NCI-H2227 treated with DMSO at 0.1 percent for 48 hours (cell line): Measurements from ENCODE around the gene LRRC49.
A peak's percentile ranks its signal among the peaks of the same experiment; 100 is the strongest.
"Not testable (repeated sequence)": the region's sequence is repeated elsewhere in the genome, so short reads cannot be mapped to it uniquely, and the experiment has no call there.

Experiments used
- DNase-seq: peaks from one replicate; lab custom pipeline; 2025; lab: John Stamatoyannopoulos, UW

The LRRC49 gene

DNA sequence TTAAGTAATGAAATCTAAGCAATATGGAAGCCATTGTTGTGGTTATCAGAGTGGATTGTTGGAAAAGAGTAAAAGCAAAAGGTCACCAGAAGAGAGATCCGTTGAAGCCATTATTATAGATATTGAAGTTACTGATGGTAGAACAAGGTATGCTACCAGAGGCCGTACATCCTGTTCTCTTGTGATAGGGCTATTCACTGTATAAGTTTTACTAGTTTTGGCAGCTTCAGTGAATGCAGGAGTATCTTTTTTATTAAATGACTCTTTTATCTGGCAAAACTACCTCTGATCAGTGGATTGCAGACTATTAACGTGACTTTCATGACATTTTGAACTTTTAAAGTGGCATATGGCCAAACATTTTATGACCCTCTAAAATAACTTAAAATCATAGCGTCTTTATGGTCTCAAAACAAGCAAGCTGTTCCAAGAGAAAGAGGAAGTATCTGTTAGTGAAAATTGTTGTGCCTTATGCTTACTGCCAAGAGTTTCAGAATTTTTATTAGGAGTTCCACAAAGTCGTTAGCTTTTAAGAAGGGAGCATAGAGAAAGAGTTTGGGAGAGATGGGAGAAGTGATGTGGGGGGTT is 102.9 kb downstream of the LRRC49 start:
- no peak for DNase-seq

DNA sequence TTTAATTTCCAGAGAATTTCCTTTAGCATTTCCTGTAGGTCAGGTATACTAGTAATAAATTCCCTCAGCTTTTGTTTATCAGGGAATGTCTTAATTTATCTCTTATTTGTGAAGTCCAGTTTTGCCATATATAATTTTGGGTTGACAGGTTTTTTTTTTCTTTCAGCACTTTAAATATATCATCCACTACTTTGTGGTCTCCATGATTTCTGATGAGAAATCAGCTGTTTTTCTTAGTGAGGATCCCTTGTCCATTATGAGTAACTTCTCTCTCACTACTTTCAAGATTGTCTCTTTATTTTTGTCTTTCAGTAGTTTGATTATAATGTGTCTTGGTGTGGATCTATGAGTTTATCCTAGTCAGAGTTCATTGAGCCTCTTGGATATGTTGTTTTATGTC is 105.7 kb downstream of the LRRC49 start:
- no peak for DNase-seq

DNA sequence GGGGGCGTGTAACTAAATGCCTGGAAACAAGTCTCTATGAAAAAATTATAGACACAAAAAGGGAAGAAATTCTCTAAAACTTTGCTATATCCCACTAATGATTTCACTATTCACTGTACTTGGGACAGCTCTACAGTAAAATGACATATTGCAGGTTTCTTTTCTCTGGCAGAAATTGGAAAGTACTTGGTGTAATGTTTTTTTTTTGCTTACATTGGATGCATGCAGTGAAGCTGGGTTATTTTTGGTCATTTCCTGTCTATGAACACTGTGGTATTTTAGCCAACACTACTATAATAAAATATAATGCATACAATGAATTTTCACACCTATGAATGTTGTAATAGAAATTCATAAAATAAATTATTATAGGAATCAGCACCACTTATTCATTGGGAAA is 109.7 kb downstream of the LRRC49 start:
- no peak for DNase-seq

DNA sequence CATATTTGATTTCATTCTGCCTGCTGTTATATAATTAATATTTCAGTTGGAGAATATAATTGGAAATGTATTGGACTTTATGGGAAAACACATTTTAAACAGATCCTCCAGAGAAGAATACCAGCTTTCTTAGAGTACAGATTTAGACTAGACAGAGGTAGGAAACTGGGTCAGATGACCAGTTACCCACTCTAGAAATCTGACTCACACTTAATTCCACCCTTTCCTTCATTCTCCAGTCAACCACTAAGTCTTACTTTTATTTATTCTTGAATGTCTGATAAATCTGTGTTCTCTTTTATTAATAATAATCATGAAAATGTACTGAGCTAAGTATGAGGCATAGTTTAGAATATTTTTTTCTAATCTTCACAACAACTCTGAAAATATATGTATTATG is 110.7 kb downstream of the LRRC49 start:
- DNase-seq: no peak

DNA sequence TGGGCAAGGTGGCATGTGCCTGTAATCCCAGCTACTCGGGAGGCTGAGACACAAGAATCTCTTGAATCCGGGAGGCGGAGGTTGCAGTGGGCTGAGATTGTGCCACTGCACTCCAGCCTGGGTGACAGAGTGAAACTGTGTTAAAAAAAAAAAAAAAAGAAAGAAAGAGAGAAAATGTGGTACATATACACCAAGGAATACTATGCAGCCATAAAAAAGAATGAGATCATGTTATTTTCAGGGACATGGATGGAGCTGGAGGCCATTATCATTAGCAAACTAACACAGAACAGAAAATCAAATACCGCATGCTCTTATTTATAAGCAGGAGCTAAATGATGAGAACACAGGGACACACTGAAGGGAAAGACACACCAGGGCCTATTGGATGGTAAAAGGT is 111.9 kb downstream of the LRRC49 start:
- DNase-seq: not testable (repeated sequence)

DNA sequence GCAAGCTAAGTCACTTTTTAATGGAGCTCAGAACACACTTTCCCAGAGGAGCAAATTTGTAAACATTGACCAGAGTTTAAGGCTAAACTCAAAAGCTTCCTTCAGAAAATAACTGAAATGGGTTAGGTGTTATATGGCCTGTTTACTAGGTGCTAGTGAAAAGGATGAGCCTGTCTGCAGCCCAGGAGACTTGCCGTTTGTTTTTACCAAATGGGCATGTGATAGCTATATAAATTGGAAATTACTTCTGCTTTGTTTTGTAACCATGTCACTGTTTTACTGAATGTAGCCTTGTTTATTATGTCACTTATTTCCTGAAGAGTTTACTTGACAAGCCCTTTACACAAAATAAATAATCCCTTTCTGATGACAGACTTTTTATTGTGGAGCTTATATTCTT is 113.3 kb downstream of the LRRC49 start:
- DNase-seq: no peak

DNA sequence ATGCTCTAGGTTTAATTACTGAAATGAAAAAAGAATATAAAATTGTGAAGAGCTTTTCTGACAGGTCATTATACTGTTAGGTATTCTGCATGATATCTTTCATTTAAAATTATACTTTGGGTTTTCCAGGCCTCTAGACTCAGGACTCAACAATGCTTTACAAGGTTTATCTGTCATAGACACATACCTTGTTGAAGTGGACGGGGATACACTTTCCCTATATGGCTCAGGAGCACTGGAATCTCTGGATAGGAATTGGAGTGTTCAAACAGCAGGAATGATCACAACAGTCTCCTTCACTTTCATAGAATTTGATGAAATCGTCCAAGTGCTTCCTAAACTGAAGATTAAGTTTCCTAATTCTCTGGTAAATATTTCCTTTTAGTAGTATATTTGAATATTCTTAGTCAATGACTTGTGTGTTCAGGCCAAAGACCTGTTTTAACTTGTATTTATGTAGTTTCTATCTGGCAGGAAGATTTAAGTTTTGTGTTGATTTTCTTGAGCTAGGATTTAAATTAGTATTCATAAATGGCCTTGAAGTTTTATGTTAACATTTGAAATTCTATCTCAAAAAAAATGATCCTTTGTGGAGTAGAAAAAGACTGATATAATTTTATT is 115.7 kb downstream of the LRRC49 start:
- no peak for DNase-seq

DNA sequence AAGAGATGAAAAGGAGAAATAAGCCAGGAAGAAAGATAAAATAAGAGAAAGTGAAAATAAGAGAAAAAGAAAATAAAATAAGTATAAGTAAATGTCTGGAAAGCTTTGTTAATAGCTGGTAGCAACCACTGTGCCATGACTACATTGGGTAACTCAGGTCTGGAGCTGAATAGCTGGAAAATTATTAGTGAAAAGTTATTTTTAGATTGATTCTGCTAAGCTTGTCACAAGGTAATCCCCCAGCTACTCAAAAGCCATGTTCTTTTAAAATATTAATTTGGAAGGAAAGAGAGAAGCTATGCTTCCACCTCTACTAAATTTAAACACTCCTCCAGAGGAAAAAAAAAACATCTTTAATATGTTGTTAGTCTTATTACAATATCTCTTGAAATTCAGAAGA is 117.8 kb downstream of the LRRC49 start:
- DNase-seq: no peak

DNA sequence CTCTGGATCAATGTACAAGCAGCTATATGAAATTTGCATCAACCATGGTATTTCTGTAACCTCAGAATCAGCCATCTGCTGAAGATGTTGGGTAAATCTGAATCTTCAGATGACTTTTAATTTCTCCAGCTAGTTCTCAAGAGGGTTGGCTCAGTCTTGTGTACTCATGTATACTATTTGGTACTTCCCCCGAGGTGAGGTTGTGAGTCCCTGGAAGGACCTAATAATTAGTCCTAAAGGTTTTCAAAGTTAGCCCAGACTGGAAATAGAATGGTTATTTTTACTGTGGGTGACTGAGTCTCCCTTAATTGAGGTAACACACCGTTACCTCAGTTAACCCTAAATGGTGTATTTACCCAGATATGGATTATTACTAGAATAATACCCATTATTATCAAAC is 118.4 kb downstream of the LRRC49 start:
- no peak for DNase-seq

DNA sequence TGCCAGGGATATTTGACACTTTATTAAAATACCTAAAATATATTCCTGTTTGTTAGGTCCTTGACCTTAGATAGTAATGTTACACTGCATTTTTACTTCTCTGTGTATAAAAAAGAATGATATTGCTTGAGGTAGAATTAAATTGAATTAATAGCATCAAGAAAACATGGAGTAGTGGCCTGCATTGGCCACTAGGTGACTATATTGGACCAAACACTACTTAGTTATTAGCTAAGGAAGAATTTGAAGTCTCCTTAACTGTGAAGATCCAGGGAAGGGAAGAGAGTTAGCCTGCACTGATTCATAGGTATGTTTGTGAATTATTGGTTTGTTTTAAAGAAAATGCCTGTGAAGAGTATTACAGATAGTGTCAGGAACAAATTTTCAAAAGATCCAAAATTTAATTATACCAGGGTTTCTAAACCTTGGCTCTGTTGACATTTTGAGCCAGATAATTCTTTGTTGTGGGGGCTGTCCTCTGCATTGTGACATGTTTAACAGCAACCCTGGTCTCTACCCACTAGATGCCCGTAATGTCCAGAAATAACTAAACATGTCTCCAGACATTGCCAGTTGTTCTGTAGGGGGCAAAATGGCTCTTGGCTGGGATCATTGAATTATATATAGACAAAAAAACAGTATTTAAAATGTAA is 119.0 kb downstream of the LRRC49 start:
- DNase-seq: peak; percentile 1

DNA sequence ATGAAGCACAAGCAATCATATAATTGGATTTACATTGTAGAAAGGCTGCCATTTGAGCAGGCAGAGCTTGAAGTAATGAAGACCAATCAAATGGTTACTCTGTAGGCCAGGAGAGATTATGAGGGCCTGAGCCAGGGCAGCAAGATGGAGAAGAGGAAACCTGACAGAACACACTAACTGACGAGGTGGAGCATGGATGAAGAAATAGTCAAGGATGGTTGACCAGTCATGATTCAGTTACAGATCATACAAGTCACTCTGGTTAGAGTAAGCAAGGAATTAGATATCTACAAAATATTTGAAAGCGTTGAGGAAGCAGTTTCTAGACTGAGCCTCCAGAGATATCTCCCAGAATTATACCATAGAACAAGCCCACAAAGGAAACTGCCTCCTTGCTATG is 120.8 kb downstream of the LRRC49 start:
- no peak for DNase-seq

DNA sequence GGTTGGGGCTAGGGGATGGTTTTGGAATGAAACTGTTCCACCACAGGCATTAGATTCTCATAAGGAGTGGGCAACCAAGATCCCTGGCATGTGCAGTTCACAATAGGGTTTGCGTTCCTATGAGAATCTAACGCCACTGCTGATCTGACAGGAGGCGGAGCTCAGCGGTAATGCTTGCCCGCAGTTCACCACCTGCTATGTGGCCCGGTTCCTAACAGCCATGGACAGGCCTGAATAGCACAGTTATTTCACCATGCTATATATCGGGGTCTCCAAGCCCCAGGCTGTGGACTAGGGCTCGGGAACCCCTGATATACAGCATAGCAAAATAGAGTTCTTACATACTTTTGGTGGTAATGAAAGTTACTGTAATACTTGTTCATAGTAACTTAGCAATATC is 122.7 kb downstream of the LRRC49 start:
- DNase-seq: no peak

DNA sequence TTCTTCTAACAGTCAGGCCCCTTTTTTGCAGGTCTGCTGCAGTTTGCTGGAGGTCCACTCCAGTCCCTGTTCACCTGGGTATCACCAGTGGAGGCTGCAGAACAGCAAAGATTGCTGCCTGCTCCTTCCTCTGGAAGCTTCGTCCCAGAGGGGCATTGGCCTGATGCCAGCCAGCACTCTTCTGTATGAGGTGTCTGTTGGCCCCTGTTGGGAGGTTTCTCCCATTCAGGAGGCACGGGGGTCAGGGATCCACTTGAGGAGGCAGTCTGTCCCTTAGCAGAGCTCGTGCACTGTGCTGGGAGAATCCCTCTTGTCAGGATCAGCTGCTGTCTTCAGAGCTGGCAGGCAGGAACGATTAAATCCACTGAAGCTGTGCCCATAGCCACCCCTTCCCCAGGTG is 138.6 kb downstream of the LRRC49 start:
- not testable (repeated sequence) for DNase-seq

DNA sequence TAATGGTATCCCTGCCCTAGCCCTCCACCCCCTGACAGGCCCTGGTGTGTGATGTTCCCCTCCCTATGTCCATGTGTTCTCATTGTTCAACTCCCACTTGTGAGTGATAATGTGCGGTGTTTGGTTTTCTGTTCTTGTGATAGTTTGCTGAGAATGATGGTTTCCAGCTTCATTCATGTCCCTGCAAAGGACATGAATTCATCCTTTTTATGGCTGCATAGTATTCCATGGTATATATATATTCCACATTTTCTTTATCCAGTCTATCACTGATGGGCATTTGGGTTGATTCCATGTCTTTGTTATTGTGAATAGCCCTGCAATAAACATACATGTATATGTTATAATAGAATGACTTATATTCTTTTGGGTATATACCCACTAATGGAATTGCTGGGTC is 142.9 kb downstream of the LRRC49 start:
- DNase-seq: not testable (repeated sequence)

DNA sequence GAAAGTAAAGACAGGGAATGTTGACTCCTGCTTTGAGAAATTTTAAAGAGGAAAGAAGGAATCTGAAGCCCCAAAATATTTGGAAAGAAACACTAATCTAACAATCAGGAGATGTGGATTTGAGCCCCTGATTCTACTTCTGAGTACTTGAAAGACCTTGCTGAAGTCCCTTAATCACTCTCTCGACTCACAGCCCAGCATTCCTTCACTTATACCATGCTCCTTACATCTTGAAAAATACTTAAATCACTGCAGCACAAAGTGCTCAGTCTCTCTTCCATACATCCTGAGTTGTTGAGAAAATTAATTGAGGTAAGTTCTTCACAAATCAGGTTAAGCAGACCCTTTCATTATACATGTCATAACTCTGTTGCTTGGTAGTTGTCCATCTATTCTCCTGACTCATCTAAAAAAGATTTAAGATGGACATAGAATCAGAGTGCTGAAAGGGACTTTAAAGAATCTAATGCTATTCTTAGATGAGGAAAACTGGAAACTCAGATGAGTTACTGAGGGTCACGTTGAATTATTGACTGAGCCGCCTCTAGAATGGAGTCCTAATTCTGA is 149.8 kb downstream of the LRRC49 start:
- no peak for DNase-seq

DNA sequence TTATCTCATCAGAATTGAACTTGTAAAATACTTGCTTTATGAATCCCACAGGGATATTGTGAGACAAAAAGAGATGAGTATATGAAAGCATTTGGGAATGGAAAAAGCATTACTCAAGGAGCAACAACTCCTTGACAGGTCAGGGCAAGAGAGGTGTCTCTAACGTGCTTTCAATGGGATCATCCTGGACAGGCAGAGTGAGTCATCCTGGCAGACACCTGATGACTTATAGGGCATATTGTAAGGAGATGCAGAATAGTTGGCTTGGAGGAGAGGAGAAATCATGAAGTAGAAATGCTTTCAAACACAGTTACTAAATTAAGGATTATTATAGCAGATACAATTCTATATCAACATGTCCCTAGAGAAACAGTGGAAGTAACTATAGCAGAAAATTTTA is 150.7 kb downstream of the LRRC49 start:
- DNase-seq: no peak

DNA sequence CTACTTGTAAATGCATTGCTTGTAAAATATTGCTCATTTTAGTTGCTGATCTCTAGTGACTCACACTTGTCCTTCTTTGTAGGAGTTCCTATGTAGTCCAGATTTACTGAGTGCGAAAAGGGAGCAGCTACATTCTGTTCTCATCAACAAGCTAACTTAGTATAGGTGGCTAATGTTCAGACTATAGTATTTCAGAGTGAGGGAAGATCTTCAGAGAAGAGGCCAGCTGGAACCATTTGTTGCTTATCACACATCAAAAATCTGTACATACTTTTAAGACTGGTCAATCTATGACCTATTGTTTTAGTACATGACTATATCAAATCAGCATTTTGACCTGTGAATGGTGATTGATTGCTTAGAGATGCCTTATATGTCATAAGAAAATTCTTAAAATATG is 151.4 kb downstream of the LRRC49 start:
- DNase-seq: no peak

DNA sequence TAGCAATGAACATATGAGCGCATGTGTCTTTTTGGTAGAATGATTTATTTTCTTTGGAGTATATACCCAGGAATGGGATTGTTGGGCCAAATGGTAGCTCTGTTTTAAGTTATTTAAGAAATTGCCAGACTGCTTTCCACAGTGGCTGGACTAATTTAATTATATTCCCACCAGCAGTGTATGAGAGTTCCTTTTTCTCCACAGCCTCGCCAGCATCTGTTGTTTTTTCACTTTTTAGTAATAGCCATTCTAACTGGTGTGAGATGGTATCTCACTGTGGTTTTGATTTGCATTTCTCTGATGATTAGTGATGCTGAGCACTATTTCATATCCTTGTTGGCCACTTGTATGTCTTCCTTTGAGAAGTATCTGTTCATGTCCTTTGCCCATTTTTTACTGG is 153.5 kb downstream of the LRRC49 start:
- not testable (repeated sequence) for DNase-seq

DNA sequence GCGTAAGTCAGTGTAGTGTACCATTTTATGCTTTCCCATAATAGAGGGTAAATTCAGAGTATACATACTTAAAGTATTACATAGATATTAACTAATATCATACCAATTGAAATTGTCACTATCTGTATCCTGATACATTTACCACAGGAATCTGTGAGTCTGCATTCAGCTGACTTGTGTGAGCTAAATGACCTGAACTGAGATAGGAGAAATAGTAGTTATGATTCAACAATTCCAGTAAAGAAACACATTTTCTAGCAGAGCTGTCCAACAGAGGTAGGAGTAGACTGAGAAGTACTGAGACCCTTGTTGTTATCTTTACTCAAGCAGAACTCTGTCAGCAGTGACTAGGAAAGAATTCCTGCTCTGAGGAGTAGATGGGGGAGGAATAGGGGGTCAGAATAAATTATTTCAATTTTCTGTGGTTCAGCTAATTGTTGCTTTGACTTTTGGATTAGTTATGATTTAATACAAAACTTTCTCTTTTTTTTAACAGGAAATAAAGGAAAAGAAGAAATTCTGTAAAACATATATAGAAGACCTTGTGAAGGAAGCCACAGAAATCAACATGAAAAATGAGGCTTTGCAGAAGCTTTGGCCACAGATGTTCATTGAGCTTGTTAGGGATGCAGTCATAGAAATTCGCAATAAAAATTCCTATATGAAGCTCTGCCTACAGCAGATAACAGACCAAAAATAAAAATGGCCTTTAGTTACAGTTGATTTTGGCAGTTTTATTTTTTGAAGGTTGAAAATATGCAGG is 156.5 kb downstream of the LRRC49 start:
- DNase-seq: no peak

DNA sequence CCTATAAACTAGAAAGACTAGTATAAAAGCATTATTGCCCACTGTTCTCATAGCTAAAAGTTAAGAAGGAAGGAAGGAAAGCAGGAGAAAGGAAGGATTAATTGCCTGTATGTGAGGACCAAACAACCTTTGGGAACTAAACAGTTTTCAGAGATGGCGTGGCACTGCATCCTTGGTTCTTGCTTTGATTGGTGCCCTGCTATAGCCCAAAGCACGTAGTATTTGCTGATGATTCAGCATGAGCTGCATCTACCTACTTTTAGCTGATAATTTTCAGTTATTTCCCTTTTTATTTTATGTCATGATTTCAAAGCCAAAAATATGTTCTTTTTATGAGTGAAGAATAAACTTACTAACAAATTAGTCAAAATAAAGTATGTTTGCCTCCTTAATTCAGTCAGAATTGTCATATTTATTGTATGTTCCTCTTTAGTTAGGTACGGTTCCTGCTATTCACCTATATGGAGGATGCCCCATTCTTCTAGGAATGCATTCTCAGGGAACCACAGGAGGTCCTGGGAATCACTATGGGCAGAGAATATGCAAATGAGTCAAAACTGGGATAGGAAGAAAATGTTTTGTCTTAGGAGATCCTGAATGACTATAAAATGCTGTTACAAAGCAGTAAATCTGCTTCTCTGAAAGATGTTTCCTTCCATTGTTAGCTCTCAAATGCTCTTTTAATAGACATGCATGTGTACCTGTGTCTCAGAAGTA is 157.2 kb downstream of the LRRC49 start:
- no peak for DNase-seq

DNA sequence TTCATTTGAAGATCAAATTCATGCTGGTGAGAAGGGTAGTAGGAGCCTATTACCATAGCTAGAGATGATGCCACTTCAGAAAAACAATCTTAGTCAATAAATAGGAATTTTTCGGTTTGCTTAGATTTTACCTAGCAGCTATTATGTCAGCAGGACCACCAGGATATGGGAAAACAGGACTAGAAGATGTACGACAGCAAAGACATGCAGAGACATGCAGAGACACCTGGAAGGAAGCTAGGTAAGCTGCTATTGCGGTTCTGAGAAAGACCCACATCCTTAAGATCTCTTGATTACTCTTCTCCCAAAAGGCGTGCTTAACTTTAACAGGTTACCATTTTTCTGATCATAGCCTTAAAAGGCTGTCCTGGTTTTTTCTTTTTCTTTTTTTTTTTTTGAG is 157.8 kb downstream of the LRRC49 start:
- DNase-seq: no peak

DNA sequence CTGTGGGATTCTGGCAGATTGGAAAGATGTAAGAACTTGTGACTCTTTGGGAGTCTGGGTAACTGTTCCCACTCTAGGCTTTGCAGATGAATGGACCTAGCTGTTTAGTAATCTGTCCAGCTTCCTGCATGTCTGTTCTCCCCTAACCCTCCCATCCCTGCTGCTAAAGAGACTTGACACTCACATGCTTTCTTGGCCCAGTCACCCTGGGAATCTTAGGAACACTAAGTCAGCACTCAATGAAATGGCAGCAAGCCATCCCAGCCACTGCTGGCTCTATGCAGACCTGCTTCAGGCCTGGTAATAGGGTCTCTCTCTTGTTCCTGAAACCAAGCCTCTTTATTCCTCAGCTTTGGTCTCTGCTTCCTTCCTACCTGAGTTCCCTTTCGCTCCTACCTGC is 158.9 kb downstream of the LRRC49 start:
- no peak for DNase-seq
